H9 (cell line): ENCODE data around the gene FXYD2. TPM values are rescaled to one million over a fixed set of nuclear protein-coding genes. Genes with fewer than 3 reads are reported as not detected.

Experiments used
- DNase-seq: peaks from one replicate; pipeline ENCODE4 v3.0.0-alpha.2; 2017
- H2AFZ ChIP-seq: one replicate; pipeline ENCODE4 v1.6.1; 2013; ENCODE audit warnings: mild to moderate bottlenecking, low read length, control low read depth, moderate library complexity
- H2AK5ac ChIP-seq: 2 replicates; pipeline ENCODE4 v1.6.1; 2013; ENCODE audit warnings: low read length, control low read depth, mixed read lengths; ENCODE audit not compliant: insufficient read length
- H2BK120ac ChIP-seq: one replicate; pipeline ENCODE4 v1.6.1; 2013; ENCODE audit warnings: low read depth, mild to moderate bottlenecking, low read length, control low read depth, inconsistent platforms; ENCODE audit not compliant: poor library complexity, severe bottlenecking
- H2BK12ac ChIP-seq: 2 replicates; pipeline ENCODE4 v1.6.1; 2013; ENCODE audit warnings: low read length, control low read depth, mixed read lengths, low read depth; ENCODE audit not compliant: insufficient read length
- H2BK15ac ChIP-seq: 2 replicates; pipeline ENCODE4 v1.6.1; 2013; ENCODE audit warnings: low read depth, low read length, control low read depth
- H2BK20ac ChIP-seq: one replicate; pipeline ENCODE4 v1.6.1; 2013; ENCODE audit warnings: low read depth, mild to moderate bottlenecking, low read length, control low read depth, inconsistent platforms; ENCODE audit not compliant: poor library complexity, severe bottlenecking
- H2BK5ac ChIP-seq: 2 replicates; pipeline ENCODE4 v1.6.1; 2013; ENCODE audit warnings: low read length, control low read depth, mixed read lengths; ENCODE audit not compliant: insufficient read length
- H3K14ac ChIP-seq: 2 replicates; pipeline ENCODE4 v1.6.1; 2013; ENCODE audit warnings: low read length, control low read depth; ENCODE audit not compliant: insufficient read depth
- H3K18ac ChIP-seq: 2 replicates; pipeline ENCODE4 v1.6.1; 2013; ENCODE audit warnings: low read depth, mild to moderate bottlenecking, mixed read lengths, low read length, control low read depth; ENCODE audit not compliant: insufficient read length
- H3K23ac ChIP-seq: 2 replicates; pipeline ENCODE4 v1.6.1; 2013; ENCODE audit warnings: low read length, control low read depth, mixed read lengths, low read depth; ENCODE audit not compliant: insufficient read length
- H3K23me2 ChIP-seq: 2 replicates; pipeline ENCODE4 v1.6.1; 2013; ENCODE audit warnings: low read depth, mild to moderate bottlenecking, mixed read lengths, low read length, control low read depth; ENCODE audit not compliant: insufficient read length, poor library complexity, severe bottlenecking
- H3K27ac ChIP-seq: 2 replicates; pipeline ENCODE4 v1.5.1; 2013; ENCODE audit warnings: low read length, control low read depth, mixed read lengths, low read depth; ENCODE audit not compliant: insufficient read length
- H3K27me3 ChIP-seq: 2 replicates; pipeline ENCODE4 v1.6.1; 2013; ENCODE audit warnings: low read length, control low read depth, inconsistent platforms; ENCODE audit not compliant: insufficient read depth
- H3K4ac ChIP-seq: 2 replicates; pipeline ENCODE4 v1.6.1; 2013; ENCODE audit warnings: low read depth, mild to moderate bottlenecking, control low read depth, inconsistent platforms, low read length, moderate library complexity
- H3K4me1 ChIP-seq: 2 replicates; pipeline ENCODE4 v1.6.1; 2013; ENCODE audit warnings: low read length, control low read depth, inconsistent platforms; ENCODE audit not compliant: insufficient read depth
- H3K4me2 ChIP-seq: 2 replicates; pipeline ENCODE4 v1.6.1; 2013; ENCODE audit warnings: low read length, control low read depth, mixed read lengths; ENCODE audit not compliant: insufficient read length, insufficient read depth
- H3K56ac ChIP-seq: 2 replicates; pipeline ENCODE4 v1.6.1; 2013; ENCODE audit warnings: low read depth, mild to moderate bottlenecking, mixed read lengths, low read length, control low read depth; ENCODE audit not compliant: insufficient read length
- H3K79me1 ChIP-seq: 2 replicates; pipeline ENCODE4 v1.6.1; 2013; ENCODE audit warnings: low read depth, mild to moderate bottlenecking, moderate library complexity, low read length, control low read depth, inconsistent platforms; ENCODE audit not compliant: insufficient read depth, poor library complexity, severe bottlenecking
- H3K79me2 ChIP-seq: 2 replicates; pipeline ENCODE4 v1.6.1; 2013; ENCODE audit warnings: low read length, control low read depth, inconsistent platforms; ENCODE audit not compliant: insufficient read depth
- H3K9ac ChIP-seq: 2 replicates; pipeline ENCODE4 v1.6.1; 2013; ENCODE audit warnings: low read length, control low read depth, mixed read lengths; ENCODE audit not compliant: insufficient read length; ENCODE audit errors: extremely low read depth
- H3K9me3 ChIP-seq: one replicate; pipeline ENCODE4 v1.6.1; 2013; ENCODE audit warnings: low read depth, low read length, inconsistent platforms; ENCODE audit not compliant: control insufficient read depth
- H3T11ph ChIP-seq: one replicate; pipeline ENCODE4 v1.6.1; 2013; ENCODE audit warnings: mild to moderate bottlenecking, low read length, control low read depth, inconsistent platforms
- H4K20me1 ChIP-seq: one replicate; pipeline ENCODE4 v1.6.1; 2013; ENCODE audit not compliant: control insufficient read depth, insufficient read length, insufficient read depth
- H4K5ac ChIP-seq: 2 replicates; pipeline ENCODE4 v1.6.1; 2013; ENCODE audit warnings: low read depth, mild to moderate bottlenecking, mixed read lengths, low read length, control low read depth; ENCODE audit not compliant: insufficient read length
- H4K8ac ChIP-seq: replicated peaks from 2 replicates; pipeline ENCODE4 v1.6.1; 2013; ENCODE audit warnings: low read length, control low read depth, mixed read lengths, low read depth; ENCODE audit not compliant: insufficient read length
- H4K91ac ChIP-seq: 2 replicates; pipeline ENCODE4 v1.6.1; 2013; ENCODE audit warnings: low read depth, mild to moderate bottlenecking, moderate library complexity, mixed read lengths, low read length, control low read depth; ENCODE audit not compliant: insufficient read length
- H3K27ac Mint-ChIP-seq, 3 experiments: 2 replicates in 2 of 3; 3 replicates in 1 of 3; pipeline ENCODE4 v1.8.0; 2020 to 2021; ENCODE audit warnings: mixed read lengths in 3 of 3, mild to moderate bottlenecking in 1 of 3, moderate library complexity in 1 of 3
- H3K27me3 Mint-ChIP-seq: 2 replicates; pipeline ENCODE4 v1.8.0; 2021; ENCODE audit warnings: low read depth, mild to moderate bottlenecking, moderate library complexity, mixed read lengths
- H3K36me3 Mint-ChIP-seq, 3 experiments: 2 replicates in 2 of 3; 3 replicates in 1 of 3; pipeline ENCODE4 v1.8.0; 2020 to 2021; ENCODE audit warnings: low read depth in 3 of 3, mixed read lengths in 3 of 3; ENCODE audit not compliant: insufficient read depth in 1 of 3
- H3K4me1 Mint-ChIP-seq, 2 experiments: 2 replicates each; pipeline ENCODE4 v1.8.0; 2020; ENCODE audit warnings: mixed read lengths in 2 of 2
- H3K4me3 Mint-ChIP-seq, 2 experiments: 2 replicates in 1 of 2; 3 replicates in 1 of 2; pipeline ENCODE4 v1.8.0; 2020 to 2021; ENCODE audit warnings: mild to moderate bottlenecking in 2 of 2, mixed read lengths in 2 of 2, moderate library complexity in 1 of 2
- H3K9me3 Mint-ChIP-seq, 2 experiments: 2 replicates in 1 of 2; 3 replicates in 1 of 2; pipeline ENCODE4 v1.8.0; 2020; ENCODE audit warnings: mild to moderate bottlenecking in 2 of 2, mixed read lengths in 2 of 2, moderate library complexity in 1 of 2
- WGBS: extraction: QIAGEN DNeasy Blood & Tissue Kit; methylation state at CpG from one replicate; pipeline ENCODE4 v1.1.7; 2013; ENCODE audit warnings: missing lambda C conversion rate, low lambda C conversion rate, mixed read lengths; ENCODE audit not compliant: insufficient read length; ENCODE audit errors: extremely low coverage; 5-methylcytosine and 5-hydroxymethylcytosine counted together
- total RNA-seq: library from RNA; stranded (reverse); gene quantifications from 2 replicates; pipeline ENCODE4 v1.2.1, GENCODE V29; 2021
- TF ChIP-seq, protein P1 (sequence below): fragments of 200-600 bp; sonication (generic); conservative IDR thresholded peaks from 3 replicates; pipeline ENCODE4 v1.8.0; 2021; ENCODE audit warnings: antibody characterized with exemption, mild to moderate bottlenecking

FXYD2 gene
- total RNA-seq, 1 experiment from 2014 or later, result 0.79 TPM

DNA sequence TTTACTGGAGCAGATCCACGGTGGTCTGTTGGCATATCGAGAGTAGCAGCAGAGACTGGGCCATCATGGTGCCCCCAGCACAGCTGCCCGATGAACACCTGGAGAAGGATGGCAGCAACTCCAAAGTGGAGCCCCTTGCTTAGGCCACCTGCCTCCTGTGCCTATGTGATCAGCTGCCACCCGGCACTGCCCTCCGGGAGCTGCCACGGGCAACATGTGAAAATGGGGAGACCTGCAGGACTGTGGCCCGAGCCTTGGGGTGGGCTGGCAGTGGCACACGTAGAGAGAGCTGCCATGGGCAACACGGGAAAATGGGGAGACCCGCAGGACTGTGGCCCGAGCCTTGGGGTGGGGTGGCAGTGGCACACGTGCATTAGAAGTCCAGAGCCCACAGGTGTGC, 3.1 kb downstream of the FXYD2 start:
- no peak overlapping the region for H2BK120ac ChIP-seq
- Mint-ChIP-seq H3K9me3 (no peaks in the 10 kb centered on the region; a peak in 1 of 5 replicates), H3K27me3 (peaks cover 8% of the 10 kb centered on the region), H3K4me1 (peaks cover 51 to 66% of the 10 kb centered on the region in 2 experiments), H3K36me3 (no peaks in the 10 kb centered on the region), H3K27ac (no peak overlapping the region), H3K4me3 (no peak overlapping the region)
- TF ChIP-seq, protein P1, sequence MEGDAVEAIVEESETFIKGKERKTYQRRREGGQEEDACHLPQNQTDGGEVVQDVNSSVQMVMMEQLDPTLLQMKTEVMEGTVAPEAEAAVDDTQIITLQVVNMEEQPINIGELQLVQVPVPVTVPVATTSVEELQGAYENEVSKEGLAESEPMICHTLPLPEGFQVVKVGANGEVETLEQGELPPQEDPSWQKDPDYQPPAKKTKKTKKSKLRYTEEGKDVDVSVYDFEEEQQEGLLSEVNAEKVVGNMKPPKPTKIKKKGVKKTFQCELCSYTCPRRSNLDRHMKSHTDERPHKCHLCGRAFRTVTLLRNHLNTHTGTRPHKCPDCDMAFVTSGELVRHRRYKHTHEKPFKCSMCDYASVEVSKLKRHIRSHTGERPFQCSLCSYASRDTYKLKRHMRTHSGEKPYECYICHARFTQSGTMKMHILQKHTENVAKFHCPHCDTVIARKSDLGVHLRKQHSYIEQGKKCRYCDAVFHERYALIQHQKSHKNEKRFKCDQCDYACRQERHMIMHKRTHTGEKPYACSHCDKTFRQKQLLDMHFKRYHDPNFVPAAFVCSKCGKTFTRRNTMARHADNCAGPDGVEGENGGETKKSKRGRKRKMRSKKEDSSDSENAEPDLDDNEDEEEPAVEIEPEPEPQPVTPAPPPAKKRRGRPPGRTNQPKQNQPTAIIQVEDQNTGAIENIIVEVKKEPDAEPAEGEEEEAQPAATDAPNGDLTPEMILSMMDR, result no peak
- no peaks in the 10 kb centered on the region for H4K20me1 ChIP-seq
- H3K79me2 ChIP-seq, result no peaks in the 10 kb centered on the region
- no peak overlapping the region for H2BK20ac ChIP-seq
- no peak overlapping the region for H3K18ac ChIP-seq
- H3K9me3 ChIP-seq, result no peaks in the 10 kb centered on the region
- no peak overlapping the region for H2BK5ac ChIP-seq
- H3K27ac ChIP-seq, result no peak overlapping the region
- no peaks in the 10 kb centered on the region for H3K79me1 ChIP-seq
- H3T11ph ChIP-seq, result no peak overlapping the region
- H3K9ac ChIP-seq, result no peak overlapping the region
- no peak overlapping the region for H2AFZ ChIP-seq
- H4K91ac ChIP-seq, result no peak overlapping the region
- H3K4ac ChIP-seq, result no peak overlapping the region
- H2BK12ac ChIP-seq, result no peak overlapping the region
- H3K14ac ChIP-seq, result no peak overlapping the region
- no peak overlapping the region for H4K8ac ChIP-seq
- H2BK15ac ChIP-seq, result no peak overlapping the region
- no peak for DNase-seq
- no peak overlapping the region for H3K4me2 ChIP-seq
- no peaks in the 10 kb centered on the region; the same call in 1 of the 2 replicates for H3K4me1 ChIP-seq
- H4K5ac ChIP-seq, result no peak overlapping the region
- no peak overlapping the region for H3K56ac ChIP-seq
- no peak overlapping the region for H3K23ac ChIP-seq
- H2AK5ac ChIP-seq, result no peak overlapping the region
- H3K23me2 ChIP-seq, result peaks cover 3% of the 10 kb centered on the region
- H3K27me3 ChIP-seq, result no peaks in the 10 kb centered on the region
- no CpG with 5 or more reads among the region's 12 CpGs for WGBS
